NCI-H1105 (cell line): ENCODE data around the gene KCNH1.

ENCODE experiments used
- DNase-seq: peaks from one replicate; lab custom pipeline; 2025; lab: John Stamatoyannopoulos, UW

KCNH1 gene

DNA sequence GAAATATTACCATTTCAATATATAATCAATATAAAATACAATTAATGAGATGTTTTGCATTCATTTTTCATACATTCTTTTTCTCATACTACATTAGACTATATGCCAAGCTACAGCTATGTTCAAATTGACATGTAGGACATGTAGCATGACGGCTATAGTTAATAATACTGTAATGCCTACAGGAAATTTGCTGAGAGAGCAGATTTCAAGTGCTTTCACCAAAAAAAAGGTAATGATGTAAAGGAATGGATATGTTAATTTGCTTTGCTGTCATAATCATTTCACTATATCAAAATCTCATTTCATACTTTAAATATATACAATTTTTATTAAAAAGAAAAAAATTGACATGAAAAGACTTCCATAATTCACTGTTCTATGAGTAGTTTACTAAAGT is 215.1 kb downstream of the KCNH1 start:
- DNase-seq = no peak

DNA sequence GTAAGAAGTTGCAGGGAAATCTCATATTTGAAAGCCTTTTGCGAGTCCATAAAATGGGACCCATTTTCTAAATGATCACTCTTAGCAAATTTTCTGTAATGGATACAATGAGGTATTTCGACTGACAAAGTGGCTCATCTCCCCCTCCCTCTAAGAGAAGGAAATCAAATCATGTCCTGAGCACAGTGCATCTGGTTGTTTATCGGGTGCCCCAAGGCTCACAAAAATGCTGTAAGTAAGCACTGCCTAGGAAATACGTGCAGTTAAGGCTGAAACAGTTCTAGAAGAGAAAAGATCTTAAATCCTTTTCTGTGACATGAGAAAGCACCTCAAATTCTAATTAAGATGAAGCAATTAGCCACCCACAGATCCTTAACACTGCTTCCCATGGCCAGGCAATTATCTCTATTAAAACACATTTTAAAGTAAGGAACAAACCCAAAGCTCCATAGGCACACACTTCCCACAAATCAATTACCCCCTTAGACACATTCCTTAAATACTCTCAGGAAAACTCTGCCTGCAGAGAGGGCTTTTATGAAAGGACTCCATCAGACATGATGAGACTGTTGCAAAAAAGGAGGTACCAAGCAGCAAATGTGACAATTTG is 216.3 kb downstream of the KCNH1 start:
- DNase-seq = no peak

DNA sequence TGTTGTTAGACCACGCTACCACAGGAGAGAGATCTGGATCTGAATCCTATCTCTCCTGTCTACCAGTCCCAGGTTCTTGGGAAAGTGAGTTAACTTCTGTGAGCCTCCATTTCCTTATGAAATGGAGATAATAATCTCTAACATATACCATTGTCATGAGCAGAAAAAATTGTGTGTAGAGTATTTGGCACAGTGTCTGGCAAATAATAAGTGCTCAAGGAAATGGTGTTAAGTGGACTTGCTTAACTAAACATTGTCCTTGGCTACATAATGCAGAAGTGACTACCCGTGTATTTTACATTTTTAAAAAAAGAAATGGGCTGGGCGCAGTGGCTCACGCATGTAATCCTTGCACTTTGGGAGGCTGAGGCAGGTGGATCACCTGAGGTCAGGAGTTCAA is 217.4 kb downstream of the KCNH1 start:
- no peak for DNase-seq

DNA sequence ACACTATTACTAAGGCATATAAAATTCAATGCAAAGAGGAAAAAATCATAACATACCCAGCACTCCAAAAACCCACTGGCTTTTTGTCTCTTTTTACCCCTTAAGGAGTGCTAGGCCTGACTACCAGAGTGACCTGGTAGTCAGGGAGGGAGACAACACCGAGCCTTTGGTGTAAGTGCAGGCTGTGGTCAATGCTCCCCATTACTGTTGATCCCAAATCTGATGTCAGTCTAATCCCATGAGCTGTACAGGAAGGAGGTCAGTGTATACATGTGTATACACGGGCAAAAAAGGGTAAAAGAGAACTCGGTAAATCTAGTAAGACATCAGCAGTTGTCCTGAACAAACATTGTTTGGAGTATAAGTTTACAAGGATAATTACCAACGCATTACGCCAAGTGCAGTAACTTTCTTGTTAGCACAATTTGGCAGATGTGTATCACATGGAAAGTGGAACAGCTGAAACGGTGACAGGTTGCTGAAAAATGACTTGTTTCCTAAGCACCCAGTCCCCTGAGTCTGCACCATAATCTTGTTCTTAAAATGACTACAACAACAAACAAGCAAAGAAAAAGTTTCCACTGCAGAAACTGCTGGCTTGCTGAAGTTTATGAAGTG is 217.9 kb downstream of the KCNH1 start:
- DNase-seq = peak; percentile 9

DNA sequence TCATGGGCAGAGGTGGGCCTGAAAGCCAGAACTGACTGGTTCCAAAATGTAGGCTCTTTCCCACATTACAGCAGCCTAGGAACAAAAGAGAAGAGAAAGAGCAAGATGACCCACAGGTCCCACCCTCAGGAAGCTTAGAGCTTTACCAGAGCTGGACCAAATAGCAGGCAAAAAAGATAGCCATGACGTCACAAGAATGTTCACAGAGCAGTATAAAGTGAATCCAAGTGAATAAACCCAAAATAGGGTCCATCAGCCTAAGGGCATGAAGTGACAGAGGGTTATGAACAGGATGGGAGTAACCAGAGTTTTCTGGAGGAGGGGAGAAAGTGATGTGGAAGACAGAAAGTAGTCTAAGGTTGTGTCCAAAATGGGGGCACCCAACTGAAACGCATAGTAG is 221.2 kb downstream of the KCNH1 start:
- DNase-seq = no peak

DNA sequence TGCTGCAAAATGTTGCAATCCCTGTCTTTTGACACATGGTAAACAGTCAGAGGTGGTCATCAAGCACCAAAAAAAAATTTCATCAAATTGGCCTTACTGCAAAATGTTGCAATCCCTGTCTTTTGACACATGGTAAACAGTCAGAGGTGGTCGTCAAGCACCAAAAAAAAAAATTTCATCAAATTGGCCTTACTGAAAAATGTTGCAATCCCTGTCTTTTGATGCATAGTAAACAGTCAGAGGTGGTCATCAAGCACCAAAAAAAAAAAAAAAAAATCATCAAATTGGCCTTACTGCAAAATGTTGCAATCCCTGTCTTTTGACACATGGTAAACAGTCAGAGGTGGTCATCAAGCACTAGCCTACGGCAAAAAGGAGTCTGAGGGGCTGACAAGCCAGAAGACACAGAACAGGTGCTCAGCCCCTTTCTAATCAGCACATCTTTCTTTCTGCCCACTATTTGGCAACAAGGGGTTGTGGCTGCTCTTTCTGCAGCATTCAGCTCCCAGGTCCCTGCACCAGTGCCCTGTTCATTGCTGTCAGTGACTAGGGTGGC is 223.8 kb downstream of the KCNH1 start:
- no peak for DNase-seq

DNA sequence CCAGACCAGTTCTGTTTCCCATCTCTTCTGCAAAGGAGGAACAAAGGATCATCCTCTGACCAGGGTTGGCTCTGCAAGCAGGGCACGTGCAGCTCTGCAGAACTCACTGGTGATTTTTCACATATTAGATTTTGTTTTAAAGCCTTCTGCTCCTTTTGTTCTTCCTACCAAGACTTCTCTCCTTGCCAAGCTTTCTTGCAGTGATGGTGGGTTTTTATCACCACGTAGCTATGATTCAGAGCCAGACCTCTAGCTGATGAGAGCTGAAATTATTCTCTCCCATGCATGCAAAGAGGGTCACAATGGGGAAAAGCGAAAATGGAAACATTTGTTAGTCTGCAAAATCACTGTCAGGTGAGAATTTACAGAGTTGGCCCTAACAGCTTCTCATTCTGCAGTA is 225.2 kb downstream of the KCNH1 start:
- no peak for DNase-seq

DNA sequence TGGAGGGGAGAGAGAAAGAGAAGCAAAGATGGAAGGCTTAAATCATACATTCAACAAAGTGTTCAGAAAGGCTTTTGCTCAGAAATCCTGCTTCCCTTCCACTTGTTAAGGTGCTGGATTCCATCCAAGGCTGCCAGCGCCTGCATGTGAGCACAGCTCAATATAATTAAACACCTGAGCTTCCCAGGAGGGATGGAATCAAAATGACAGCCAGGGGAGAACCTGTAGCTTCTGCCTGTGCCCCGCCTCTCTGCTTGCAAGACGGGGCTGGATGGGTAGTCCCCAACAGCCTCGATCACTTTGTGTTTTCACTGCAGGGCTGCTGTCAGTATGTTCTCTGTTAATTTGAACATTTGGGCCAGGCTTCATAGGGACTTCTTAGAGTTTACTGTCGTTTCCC is 225.7 kb downstream of the KCNH1 start:
- peak; percentile 52 for DNase-seq

DNA sequence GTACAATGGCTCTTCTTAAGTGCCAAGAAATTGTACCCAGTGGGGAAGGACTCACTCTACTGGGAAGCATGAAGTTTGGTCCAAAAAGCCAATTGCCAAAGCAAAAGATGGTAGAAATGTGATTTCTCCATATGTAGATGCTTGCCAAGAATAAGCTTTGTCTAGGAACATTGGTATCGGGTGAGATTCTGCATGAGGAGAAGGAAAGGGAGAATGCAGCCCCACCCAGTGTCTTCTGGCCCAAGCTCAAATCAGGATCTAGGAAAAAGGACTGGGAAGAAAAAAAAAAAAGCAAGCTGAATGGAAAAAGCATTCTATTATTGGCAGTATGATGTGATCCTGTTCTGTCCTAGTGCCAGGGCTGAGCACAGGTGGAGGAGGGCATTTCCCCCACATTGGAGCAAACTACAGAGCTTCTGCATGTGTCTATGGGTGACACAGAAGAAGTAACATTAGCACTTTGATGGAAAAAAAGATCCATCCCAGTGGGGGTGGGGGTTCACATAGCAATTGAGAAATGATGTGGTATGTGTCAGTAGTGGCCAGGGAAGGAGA is 226.6 kb downstream of the KCNH1 start:
- DNase-seq = no peak

DNA sequence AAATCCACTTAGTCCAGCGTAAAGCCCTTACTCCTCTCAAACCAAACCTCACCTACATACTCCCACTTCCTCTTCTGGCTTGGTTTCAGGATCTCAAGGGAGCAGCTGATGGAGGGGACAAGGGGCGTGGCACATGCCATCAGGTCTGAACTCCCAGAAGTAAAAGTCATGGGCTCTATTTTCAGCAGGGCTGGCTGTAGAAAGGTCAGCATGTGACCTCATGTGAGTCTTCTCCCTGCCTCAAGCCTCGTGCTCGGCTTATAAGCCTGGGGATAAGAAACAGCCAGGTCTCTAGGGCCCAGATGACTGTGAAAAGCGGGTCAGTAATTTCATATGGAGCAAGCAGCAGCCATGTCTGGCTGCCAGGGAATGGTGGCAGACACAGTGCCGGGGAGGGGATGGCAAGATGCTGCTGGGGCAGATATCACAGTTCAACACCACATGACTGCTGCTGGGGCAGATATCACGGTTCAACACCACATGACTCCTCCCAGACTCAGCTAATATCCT is 227.9 kb downstream of the KCNH1 start:
- no peak for DNase-seq

DNA sequence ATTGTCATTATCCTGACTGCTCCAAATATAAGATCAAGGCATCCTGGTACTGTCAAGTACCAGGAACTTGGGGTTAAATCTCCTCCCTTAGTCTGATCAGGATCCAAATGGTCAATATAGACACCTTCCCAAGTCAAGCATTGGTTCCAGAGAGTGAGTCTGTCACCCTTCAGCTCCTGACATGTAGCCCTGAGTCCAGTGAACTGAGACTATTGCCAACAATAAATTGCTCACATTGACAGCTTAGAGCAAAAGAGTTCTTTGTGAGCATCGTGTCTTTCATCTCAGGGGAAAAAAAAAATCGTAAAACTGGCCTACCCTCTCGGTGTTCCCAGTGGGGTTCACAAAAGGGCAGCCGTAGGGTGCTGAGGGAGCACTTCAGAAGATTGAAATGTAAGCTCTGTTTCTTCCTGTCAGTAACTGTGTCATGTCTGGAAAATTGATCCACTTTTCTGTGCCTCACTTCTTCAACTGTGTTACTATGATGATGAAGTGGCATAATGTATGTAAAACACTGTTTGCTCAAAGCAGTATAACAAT is 228.5 kb downstream of the KCNH1 start:
- DNase-seq = no peak

DNA sequence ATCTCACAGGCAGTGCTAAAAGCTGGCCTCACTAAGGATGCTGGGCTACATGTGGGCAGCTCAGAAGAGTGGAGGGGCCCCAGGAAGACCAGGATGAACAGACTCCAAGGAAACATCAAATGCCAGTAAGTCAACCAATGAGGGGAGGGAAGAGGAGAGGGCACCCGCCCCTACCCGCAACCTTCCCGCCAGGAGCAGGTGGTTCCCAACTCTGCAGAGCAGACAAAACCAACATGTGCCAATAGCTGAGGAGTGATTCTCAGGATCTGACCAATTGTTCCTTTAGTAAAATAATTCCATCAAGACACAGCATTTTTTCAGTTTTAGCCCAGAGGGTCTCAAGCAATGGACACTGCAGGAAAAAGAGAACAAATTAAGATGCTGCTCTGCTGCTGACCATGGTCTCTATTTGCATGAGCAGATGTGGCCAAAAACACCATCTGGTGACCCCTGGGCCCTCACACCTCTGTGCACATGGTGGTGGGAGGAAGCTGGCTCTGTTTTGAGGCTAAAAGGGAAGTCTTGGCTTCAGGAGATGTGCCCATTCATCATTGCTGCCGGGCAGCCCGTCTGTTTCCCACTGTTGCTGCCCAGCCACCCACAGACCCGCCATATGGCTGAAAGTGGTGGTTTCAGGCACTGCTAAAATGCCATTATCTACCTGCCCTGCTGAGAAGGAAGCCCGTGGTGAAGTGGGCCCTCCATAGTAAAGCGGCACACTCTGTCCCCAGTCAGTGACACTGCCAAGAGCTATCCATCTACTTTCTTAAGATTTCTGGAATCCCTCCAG is 231.8 kb downstream of the KCNH1 start:
- DNase-seq = no peak

DNA sequence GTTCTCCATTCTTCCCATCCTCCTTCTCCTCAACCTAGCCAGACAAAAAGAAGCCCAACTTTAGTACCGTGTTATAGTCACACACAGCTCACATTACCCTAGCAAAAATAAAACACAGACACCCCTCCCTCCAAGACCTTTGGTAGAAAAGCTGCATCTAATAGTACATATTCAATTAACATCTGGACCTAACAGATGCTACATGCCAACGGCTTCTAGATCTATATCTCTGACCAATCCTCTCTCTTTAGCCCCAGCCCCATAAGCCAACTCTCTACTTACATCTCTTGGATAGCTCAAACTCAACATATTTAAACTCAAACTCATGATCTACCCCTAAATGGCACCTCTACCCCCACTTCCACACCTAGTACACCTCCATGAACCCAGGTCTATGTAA is 233.1 kb downstream of the KCNH1 start:
- DNase-seq = no peak

DNA sequence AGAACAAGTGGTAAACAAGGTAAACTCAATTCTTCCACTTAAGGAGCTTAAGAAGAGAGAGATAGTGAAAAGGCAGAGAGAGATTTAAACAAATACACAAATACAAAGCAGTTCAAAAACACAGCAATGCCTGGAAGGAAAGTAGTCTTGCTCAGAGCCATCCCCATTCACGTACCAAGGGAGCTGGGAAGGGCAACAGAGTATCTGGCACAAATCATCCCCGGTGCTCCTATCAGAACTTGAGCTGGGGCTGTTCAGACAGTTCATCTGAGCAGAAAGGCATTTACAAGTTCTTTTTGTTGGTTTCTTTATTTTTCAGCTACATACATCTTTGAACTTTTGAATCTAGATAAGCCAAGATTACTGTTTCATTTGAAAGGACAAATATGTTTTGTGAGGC is 233.9 kb downstream of the KCNH1 start:
- no peak for DNase-seq

DNA sequence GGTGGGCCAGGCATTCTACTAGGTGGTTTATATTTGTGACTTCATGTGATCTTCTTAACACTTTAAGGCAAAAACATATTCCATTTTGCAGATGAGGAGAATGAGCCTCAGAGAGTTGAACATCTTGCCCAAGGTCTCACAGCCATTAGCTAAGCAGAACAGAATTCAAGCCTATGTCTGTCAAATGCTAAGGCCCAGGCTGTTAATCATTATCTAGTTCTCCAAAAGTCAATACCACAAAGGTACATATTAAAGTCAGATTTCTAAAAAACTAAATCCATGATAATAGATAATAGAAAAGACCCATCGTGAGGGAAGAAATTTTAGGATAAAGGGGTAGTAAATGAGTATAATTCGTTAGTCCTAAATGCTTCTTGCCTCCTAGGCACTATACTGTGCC is 234.3 kb downstream of the KCNH1 start:
- DNase-seq = no peak

DNA sequence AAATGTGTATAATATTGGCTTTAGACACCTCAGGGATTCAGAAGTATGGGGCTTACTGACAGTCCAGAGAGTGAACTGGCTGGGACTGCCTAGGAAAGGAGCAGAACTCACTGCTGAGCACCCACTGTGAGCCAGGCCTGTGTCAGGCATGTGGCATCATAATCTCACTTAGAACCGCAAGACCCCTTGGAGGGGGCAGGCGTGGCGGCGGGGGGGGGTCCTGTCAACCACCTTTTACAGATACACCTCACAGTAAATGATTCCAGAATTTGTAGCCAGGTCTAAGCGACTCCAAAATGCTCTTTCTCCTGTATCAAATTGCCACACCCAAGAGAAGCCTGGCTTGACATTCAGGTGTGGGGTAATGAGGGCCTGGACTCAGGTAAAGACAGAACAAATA is 235.5 kb downstream of the KCNH1 start:
- no peak for DNase-seq

DNA sequence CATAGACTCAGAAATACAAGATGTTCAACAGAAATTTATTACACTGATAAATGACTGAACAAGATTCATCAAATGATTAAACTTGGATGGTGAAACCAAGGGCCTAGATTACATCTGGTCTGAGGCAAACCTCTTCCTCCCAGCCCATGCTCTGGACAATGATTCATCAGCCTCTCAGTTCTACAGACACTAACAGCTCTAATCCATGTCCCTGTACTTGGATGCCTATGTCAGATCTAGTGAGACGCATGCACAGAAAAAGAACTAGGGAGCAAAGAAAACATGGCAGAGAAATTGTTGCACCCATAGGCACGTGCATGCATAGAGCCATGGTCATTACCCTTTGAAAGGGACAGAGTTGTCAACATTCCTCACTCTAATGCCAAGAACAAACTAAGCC is 250.1 kb downstream of the KCNH1 start:
- DNase-seq = no peak

DNA sequence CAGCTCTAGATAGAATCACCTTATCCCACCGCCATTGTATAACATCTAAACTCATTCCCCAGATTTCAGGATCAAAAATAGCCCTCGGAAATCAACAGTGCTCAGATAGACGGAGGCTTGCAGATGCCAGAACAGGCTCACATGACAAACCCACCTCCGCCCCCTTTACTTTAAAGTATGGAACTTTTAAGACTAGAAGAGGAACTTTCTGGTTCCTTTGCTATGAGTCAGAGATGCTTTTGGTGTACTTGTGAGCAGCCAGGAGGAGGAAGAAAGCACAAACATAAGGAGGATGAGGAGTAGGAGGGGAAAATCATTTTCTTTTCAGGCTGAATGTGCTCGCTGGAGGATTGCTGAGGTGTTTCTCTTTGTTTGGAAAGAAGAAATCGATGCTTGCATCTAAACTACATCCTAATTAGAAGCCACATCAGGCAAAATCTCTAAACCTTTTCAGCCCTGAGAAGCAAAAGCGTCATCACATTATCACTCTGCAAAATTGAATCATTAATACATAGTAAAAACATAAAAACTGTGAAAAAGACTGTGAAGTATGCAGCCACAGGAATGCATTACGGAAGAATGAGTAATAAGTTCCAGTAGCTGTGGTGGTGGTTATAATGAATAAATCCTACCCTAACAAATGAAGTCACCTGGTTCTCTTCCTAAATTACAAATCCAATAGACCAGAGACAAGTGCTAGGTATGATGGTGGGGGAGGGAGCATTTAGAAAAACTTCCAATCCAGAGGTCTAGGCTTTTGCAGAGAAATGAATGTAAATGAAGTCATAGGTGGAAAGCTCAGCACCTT is 251.3 kb downstream of the KCNH1 start:
- DNase-seq = no peak

DNA sequence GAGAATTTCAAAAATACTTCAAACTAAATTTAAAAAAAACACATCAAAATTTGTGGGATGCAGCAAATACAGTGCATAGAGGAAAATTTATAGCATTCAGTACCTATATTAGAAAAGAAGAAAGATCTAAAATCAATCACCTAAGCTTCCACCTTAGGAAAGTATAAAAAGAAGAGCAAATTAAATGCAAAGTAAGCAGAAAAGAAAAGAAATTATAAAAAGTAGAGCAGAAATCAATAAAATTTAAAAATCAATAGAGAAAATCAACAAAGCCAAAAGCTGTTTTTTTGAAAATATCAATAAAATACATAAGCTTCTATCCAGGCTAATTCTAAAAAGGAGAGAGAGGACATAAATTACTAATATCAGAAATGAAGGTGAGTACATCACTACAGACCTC is 255.4 kb downstream of the KCNH1 start:
- DNase-seq = no peak

DNA sequence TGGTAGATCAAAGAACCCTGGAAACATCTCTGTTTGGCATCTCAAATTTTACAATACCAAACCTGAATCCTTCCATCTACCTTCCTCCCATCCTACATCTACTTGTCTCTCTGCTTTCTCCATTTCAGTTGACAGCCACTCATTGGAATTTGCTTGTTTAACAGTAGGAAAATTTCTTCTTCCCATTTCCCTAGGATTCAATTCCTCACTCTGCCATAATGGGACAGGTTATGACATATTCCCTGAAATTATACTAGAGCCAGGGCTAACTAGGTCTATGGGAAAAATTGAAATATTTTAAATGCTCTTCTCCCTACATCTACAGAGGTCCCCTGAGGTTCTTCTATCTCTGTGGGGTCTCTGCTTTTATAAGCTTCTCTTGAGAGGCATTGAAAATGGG is 257.7 kb downstream of the KCNH1 start:
- no peak for DNase-seq

DNA sequence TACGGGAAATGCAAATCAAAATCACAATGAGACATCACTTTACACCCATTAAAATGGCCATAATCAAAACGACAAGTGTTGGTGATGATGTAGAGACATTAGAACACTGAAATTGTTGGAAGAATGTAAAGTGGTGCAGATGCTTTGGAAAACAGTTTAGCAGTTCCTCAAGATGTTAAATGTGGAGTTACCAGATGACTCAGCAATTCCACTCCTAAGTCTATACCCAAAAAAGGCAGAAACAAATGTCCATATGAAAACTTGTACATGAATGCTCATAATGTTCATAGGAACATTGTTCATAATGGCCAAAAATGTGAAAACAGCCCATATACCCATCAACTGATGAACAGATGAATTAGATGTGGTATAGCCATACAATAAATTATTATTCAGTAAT is 267.4 kb downstream of the KCNH1 start:
- DNase-seq = no peak

DNA sequence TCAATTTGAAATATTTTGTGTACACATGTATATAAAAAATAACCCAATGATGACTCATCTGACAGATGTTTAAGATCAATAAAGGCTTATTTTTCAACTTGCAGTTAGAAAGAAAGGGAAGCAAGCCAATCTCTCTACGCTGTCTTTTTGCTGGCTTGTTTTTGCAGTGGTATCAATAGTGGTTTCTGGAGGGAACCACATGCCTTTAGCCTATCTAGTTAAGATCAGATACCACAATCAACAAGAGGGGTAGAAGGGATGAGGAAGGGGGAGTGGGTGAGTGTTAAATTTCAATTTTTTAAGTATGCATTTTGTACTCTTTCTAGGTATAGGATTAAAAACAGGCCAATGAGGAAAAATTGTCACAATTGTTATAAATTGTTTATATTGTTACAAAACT is 276.2 kb downstream of the KCNH1 start:
- no peak for DNase-seq
